ENCODE data around the gene MRPL30. TPM values are rescaled to one million over a fixed set of nuclear protein-coding genes. Genes with fewer than 3 reads are reported as not detected.

Gene MRPL30
- polyA plus RNA-seq, 1 of the 3 experiments (the other 2 are of a cell fraction): 14.9 TPM

DNA sequence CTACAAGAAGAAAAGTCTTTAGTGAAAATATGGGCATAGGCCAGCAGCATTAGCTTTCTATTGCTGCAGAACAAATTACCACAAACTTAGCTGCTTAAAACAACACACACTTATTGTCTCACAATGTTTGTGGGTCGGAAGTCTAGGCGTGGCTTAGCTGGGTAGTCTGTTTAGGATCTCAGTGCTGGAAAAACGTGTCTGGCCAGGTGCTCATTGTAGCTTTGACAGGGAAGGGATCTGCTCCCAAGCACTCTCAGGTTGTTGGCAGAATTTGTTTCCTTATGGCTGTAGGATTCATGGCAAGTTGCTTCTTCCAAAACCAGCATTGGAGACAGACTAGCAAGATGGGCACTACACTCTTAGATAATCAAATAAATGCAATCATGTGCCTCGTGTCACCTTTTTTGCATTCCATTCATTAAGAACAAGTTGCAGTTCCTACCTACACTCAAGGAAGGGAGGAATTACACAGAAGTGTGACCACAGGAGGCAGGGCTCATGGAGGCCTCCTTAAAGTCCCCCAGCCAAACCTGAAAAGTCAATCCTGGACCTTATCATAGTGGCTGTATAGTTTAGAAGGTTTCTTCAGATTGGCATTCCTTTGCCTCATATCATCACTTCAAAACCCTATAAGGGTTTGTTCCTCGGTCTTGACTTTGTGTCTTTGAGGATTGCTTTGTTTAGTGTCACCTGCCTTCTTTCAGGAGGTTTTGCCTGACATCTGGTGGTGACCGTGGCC, 17.3 kb downstream of the MRPL30 start:
- TF ChIP-seq EZH2phosphoT487 (IDR thresholded peaks at IDR 0.05; ENCODE audit: borderline replicate concordance, low read depth) (no peak), RAD21 (IDR thresholded peaks at IDR 0.05; ENCODE audit: low read length) (no peak), POLR2AphosphoS5 (IDR thresholded peaks at IDR 0.05; ENCODE audit: low read depth, low read length) (no peak)
- CTCF ChIA-PET: interaction anchor here (1.5 kb wide), 1 partner anchor 18 kb away, joined by 4 read pairs; the partner anchor contains the start of genes MITD1 and MRPL30

DNA sequence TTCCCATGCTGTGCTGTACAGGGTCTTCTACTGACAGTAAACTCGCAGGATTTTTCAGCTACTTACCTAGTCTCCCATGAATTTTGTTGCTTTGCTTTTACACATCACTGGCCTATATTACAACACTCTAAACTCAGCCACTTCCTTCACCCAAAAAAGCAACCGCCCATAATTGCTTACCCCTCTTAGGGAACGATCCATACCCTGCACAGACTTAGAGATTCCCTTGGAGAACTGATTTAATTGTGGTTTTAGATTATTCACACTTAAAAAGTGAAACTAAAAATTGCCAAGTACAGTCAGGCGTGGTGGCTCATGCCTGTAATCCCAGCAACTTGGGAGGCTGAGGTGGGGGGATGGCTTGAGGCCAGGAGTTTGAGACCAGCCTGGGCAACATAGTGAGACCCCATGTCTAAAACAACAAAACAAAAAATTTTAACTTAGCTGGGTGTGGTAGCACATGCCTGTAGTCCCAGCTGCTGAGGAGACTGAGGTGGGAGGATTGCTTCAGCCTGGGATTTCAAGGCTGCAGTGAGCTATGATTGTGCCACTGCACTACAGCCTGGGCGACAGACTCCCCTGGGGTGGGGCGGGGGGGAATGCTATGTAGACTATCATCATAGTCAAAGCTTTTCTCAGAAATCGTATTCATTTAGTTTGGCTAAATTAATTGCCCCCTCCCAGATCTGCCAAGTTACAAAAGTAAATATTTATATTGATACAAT, 19.3 kb downstream of the MRPL30 start:
- Histone ChIP-seq H3K9me3 (no peaks in the 10 kb centered on the region), H4K20me1 (ENCODE audit: insufficient read depth) (no peaks in the 10 kb centered on the region), H3K27me3 (ENCODE audit: insufficient read depth) (no peaks in the 10 kb centered on the region), H3F3A (replicated peaks; ENCODE audit: insufficient read depth) (no peaks in the 10 kb centered on the region), H2AFZ (ENCODE audit: low read depth) (no peak overlapping the region), H3K4me2 (no peak overlapping the region), H3K79me2 (ENCODE audit: insufficient read depth) (no peaks in the 10 kb centered on the region), H3K36me3 (replicated peaks in 1 of 2; ENCODE audit: control insufficient read depth in 1 of 2, insufficient read depth in 2 of 2, low read length in 1 of 2) (peaks cover 19 to 28% of the 10 kb centered on the region in 2 experiments), H3K9ac (no peak overlapping the region), H3K27ac (ENCODE audit: low read depth in 2 of 2, low read length in 1 of 2) (no peak overlapping the region), H3K4me1 (ENCODE audit: control insufficient read depth in 1 of 2, insufficient read depth in 2 of 2, low read depth in 1 of 2, low read length in 1 of 2) (no peaks in the 10 kb centered on the region), H3K4me3 (ENCODE audit: low read depth in 2 of 2, low read length in 1 of 2) (no peak overlapping the region), H3K9me2 (no peaks in the 10 kb centered on the region)
- WGBS (ENCODE audit: low lambda C conversion rate): 92% methylated on average over 6 of the region's 7 CpGs
- ChIA-PET CTCF (no interaction called here), POLR2A (no interaction called here)
- DNase-seq: no peak
- TF ChIP-seq FOXJ3 (CRISPR knock-in tag; IDR thresholded peaks at IDR 0.05) (no peak), NFIC (IDR thresholded peaks at IDR 0.05; ENCODE audit: borderline replicate concordance) (no peak), TAF1 (IDR thresholded peaks at IDR 0.05; ENCODE audit: borderline replicate concordance, low read depth, low read length) (no peak), EP300 (IDR thresholded peaks at IDR 0.05; ENCODE audit: borderline replicate concordance in 1 of 2, low read depth in 1 of 2, low read length in 1 of 2) (no peak), EZH2phosphoT487 (IDR thresholded peaks at IDR 0.05; ENCODE audit: borderline replicate concordance, low read depth) (no peak), SIN3A (IDR thresholded peaks at IDR 0.05; ENCODE audit: borderline replicate concordance, low read depth, low read length) (no peak), FOSL2 (IDR thresholded peaks at IDR 0.05; ENCODE audit: borderline replicate concordance, low read depth) (no peak), SMC3 (IDR thresholded peaks at IDR 0.05; ENCODE audit: low read depth, low read length) (no peak), RXRA (IDR thresholded peaks at IDR 0.05; ENCODE audit: borderline replicate concordance, low read depth) (no peak), GATA2 (CRISPR knock-in tag; IDR thresholded peaks at IDR 0.05) (no peak), GABPA (IDR thresholded peaks at IDR 0.05; ENCODE audit: low read depth) (no peak)
- TF ChIP-seq, protein P1, sequence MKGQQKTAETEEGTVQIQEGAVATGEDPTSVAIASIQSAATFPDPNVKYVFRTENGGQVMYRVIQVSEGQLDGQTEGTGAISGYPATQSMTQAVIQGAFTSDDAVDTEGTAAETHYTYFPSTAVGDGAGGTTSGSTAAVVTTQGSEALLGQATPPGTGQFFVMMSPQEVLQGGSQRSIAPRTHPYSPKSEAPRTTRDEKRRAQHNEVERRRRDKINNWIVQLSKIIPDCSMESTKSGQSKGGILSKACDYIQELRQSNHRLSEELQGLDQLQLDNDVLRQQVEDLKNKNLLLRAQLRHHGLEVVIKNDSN (IDR thresholded peaks at IDR 0.05; ENCODE audit: borderline replicate concordance, low read depth): no peak
- TF ChIP-seq, protein P2, sequence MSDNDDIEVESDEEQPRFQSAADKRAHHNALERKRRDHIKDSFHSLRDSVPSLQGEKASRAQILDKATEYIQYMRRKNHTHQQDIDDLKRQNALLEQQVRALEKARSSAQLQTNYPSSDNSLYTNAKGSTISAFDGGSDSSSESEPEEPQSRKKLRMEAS (IDR thresholded peaks at IDR 0.05; ENCODE audit: low read depth): no peak
- TF ChIP-seq, protein P3, sequence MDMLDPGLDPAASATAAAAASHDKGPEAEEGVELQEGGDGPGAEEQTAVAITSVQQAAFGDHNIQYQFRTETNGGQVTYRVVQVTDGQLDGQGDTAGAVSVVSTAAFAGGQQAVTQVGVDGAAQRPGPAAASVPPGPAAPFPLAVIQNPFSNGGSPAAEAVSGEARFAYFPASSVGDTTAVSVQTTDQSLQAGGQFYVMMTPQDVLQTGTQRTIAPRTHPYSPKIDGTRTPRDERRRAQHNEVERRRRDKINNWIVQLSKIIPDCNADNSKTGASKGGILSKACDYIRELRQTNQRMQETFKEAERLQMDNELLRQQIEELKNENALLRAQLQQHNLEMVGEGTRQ (IDR thresholded peaks at IDR 0.05; ENCODE audit: borderline replicate concordance, low read depth, low read length): no peak
- TF ChIP-seq, protein P4, sequence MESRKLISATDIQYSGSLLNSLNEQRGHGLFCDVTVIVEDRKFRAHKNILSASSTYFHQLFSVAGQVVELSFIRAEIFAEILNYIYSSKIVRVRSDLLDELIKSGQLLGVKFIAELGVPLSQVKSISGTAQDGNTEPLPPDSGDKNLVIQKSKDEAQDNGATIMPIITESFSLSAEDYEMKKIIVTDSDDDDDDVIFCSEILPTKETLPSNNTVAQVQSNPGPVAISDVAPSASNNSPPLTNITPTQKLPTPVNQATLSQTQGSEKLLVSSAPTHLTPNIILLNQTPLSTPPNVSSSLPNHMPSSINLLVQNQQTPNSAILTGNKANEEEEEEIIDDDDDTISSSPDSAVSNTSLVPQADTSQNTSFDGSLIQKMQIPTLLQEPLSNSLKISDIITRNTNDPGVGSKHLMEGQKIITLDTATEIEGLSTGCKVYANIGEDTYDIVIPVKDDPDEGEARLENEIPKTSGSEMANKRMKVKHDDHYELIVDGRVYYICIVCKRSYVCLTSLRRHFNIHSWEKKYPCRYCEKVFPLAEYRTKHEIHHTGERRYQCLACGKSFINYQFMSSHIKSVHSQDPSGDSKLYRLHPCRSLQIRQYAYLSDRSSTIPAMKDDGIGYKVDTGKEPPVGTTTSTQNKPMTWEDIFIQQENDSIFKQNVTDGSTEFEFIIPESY (IDR thresholded peaks at IDR 0.05; ENCODE audit: borderline replicate concordance, low read depth): no peak
- TF ChIP-seq, protein P5, sequence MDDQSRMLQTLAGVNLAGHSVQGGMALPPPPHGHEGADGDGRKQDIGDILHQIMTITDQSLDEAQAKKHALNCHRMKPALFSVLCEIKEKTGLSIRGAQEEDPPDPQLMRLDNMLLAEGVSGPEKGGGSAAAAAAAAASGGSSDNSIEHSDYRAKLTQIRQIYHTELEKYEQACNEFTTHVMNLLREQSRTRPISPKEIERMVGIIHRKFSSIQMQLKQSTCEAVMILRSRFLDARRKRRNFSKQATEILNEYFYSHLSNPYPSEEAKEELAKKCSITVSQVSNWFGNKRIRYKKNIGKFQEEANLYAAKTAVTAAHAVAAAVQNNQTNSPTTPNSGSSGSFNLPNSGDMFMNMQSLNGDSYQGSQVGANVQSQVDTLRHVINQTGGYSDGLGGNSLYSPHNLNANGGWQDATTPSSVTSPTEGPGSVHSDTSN (IDR thresholded peaks at IDR 0.05): no peak
- TF ChIP-seq, protein P6, sequence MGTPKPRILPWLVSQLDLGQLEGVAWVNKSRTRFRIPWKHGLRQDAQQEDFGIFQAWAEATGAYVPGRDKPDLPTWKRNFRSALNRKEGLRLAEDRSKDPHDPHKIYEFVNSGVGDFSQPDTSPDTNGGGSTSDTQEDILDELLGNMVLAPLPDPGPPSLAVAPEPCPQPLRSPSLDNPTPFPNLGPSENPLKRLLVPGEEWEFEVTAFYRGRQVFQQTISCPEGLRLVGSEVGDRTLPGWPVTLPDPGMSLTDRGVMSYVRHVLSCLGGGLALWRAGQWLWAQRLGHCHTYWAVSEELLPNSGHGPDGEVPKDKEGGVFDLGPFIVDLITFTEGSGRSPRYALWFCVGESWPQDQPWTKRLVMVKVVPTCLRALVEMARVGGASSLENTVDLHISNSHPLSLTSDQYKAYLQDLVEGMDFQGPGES (IDR thresholded peaks at IDR 0.05; ENCODE audit: low read depth, low read length): no peak

More for the DNA sequence above, 17.3 kb downstream of the MRPL30 start:
- H3K4me2 ChIP-seq: no peak overlapping the region
- H2AFZ ChIP-seq (ENCODE audit: low read depth): no peak overlapping the region
- WGBS (ENCODE audit: low lambda C conversion rate): 96% methylated on average over 6 of the region's 6 CpGs
- DNase-seq: no peak
- H3K9me2 ChIP-seq: no peaks in the 10 kb centered on the region
- H4K20me1 ChIP-seq (ENCODE audit: insufficient read depth): no peaks in the 10 kb centered on the region
- no peak overlapping the region for H3K9ac ChIP-seq
- no peaks in the 10 kb centered on the region for H3K4me1 ChIP-seq (ENCODE audit: control insufficient read depth in 1 of 2, insufficient read depth in 2 of 2, low read depth in 1 of 2, low read length in 1 of 2)
- no peaks in the 10 kb centered on the region for H3K27me3 ChIP-seq (ENCODE audit: insufficient read depth)
- no peak overlapping the region for H3K4me3 ChIP-seq (ENCODE audit: low read depth in 2 of 2, low read length in 1 of 2)
- H3K27ac ChIP-seq (ENCODE audit: low read depth in 2 of 2, low read length in 1 of 2): no peak overlapping the region
- POLR2A ChIA-PET: no interaction called here
- H3K79me2 ChIP-seq (ENCODE audit: insufficient read depth): no peaks in the 10 kb centered on the region
- H3K9me3 ChIP-seq: no peaks in the 10 kb centered on the region
- H3K36me3 ChIP-seq (replicated peaks in 1 of 2; ENCODE audit: control insufficient read depth in 1 of 2, insufficient read depth in 2 of 2, low read length in 1 of 2): peaks cover 31 to 41% of the 10 kb centered on the region in 2 experiments
- no peaks in the 10 kb centered on the region for H3F3A ChIP-seq (replicated peaks; ENCODE audit: insufficient read depth)

All from SK-N-SH (cell line).